ENCODE results near the gene GIGYF2.

GRCh38 chr2:232890536-232890895 is 193.4 kb downstream of the GIGYF2 start:
- TF ChIP-seq CTCF (conservative IDR thresholded peaks at IDR 0.05) (no peak), ZFX (IDR thresholded peaks at IDR 0.05) (no peak)
